HG02885 (cell line): ENCODE results near the gene FAM187B.

Source experiments
- ATAC-seq: cut with Tn5 transposase; IDR thresholded peaks from one replicate; pipeline ENCODE4 v1.9.1; 2021; ENCODE audit warnings: mild to moderate bottlenecking; ENCODE audit not compliant: unreplicated experiment, poor library complexity

The FAM187B gene

DNA sequence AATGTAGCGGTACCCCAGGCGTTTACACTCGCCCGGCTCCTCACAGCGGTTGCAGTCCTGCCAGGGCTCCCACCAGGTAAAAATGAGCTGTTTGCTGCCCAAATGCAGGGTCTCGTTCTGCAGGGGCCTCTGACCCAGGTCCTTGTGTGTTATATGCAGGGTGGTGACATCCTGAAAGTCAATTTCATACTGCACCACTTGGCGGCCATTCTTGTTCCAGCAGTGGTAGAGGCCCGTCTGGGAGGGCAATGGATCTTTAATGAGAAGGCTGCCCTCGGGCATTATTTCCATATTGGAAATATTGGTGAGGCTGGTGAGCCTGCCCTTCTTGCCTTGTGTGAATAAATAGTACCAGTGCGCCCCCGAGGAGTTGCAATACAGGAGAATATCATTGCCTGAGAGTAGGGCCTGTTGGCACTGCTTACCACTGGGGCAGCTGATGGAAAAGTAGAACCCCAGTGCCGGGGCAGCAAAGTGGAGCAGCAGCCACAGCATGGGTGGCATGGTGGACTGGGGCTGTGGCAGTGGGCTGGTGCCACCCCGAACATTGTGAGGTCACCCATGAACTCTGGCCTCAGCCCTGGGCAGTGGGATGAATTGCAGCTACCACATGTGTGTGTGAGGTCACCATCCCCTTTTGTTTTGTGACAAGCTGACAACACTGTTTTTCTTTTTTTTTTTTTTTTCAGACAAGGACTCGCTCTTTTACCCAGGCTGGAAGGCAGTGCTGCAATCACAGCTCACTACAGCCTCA is at the start of gene FAM187B:
Gene FAM187B, minus strand, starts transcription at position 563 of the 754 bp plus-strand sequence. Its CDS starts 59 bp downstream, at position 504.
- no peak for ATAC-seq

DNA sequence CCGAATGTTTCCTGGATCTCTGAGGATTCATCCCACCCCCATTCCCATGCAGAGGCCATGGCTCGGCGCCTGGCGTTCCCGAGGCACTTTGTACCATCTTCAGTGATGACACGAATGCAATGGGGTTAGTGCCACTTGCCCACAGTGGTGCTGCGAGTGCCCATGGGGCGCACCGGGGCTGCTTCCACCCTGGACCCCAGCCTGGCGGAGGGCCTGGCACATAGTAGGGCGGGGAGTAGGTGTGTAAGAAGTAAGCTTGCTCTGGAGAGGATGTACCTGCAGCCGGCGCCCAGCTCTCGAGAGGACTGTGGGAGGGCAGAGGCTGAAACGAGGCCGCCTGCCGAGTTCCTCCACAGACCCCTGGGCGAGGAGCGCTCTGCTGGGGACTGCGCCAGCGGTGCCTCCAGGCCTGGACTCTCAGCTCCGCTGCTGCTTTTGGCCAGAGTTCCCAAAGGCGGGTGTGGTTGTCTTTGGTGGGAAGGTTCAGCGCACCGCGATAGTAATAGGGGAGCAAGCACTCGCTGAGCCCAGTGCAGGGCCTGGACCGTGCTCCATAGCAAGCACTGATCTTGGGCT is 48.3 kb upstream of the FAM187B start:
- ATAC-seq = no peak

DNA sequence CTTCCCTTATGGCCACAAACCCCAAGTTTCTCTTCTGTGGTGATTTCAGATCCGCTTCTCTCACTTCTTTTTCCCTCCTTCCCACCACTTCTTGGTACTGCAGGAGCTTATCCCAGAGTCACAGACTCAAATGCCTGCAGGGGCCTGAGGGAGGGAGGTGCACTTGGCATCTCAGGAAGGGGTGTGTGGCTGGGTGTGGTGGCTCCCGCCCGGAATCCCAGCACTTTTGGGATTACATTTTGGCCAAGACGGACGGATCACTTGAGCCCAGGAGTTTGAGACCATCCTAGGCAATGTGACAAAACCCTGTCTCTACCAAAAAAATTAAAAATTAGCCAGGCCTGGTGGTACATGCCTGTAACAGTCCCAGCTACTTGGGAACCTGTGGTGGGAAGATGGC is 45.8 kb upstream of the FAM187B start:
- ATAC-seq = no peak

DNA sequence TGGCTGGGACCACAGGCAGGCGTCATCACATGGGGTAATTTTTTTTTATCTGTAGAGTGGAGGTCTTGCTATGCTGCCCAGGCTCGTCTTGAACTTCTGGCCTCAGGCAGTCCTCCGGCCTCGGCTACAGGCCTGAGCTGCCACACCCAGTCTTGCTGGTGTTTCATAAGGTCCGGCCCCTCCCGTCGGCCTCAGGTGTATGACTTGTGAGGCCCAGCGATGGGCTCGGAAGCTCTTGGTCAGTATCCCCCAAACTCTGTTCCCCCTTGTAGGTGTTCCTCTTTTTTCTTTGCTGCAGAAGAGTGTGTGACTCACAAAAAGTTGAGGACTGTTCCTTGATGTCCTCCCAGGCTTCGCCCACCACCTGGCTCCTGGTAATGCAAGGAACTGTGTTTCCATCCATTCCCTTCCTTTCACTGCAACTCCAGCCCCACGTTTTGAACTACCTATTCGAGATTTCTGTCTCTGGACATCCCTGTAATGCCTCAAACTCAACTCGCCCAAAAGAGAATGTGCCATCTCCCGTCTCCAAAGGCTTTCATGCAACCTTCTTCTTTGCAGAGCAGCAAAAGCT is 45.2 kb upstream of the FAM187B start:
- no peak for ATAC-seq

DNA sequence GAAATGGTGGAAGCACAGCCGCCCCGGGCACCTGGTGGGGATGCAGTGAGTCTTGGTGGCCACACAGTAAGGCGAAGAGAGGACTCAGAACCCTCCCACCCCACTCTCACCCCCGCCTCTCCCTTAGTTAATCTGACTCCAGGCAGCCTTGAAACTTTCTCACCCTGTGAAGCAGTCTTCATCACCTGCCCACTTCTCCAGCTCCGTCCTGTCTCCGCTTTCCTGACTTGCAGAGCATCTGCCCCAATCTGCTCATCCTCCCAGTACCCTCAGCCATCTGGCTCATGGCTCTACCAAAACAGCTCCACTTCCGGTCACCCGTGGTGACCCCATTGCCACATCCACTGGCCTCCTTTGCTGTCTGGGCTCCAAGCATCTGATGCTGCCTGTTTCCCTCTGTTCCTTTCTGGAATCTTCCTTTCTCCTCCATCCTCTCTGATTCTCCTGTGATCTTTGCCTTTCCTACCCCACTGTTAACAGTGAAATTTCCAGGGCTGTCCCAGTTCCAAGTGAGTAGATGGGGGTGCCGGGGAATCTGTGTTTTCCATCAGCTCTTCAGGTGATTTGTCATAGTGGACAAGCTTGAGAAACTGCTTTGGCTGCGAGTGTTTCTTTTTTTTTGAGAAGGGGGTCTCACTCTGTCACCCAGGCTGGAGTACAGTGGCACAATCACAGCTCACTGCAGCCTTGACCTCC is 44.6 kb upstream of the FAM187B start:
- no peak for ATAC-seq

GRCh38 chr19:35272122-35272719 is 43.7 kb upstream of the FAM187B start:
- no peak for ATAC-seq

DNA sequence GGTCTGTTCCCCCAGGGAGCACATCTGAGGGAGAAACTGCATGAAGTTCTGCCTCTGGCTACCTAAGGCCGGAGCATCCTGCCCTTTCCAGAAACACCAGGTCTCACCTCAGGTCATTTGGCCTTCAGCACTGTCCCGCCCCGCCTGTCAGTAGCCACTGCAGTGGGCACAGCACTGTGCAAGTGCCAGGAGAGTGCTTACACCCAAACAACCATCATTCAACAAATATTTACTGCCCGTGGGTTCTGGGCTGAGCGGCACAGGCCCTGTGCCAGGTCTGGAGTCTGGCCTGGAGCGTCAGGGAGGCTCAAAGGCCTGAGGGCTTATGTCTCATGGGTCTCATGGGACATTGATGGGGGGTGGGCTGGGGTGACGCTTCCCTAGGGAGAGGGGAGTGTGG is 43.0 kb upstream of the FAM187B start:
- ATAC-seq = no peak

GRCh38 chr19:35270381-35270811 is 41.9 kb upstream of the FAM187B start:
- no peak for ATAC-seq

GRCh38 chr19:35269438-35270117 is 41.0 kb upstream of the FAM187B start:
- ATAC-seq = peak; percentile 61

- ATAC-seq = peak; percentile 30
Observed at GRCh38 chr19:35268536-35269437, 40.2 kb upstream of the FAM187B start, which contains the start of gene USF2. Gene USF2, plus strand, starts transcription at chr19:35268962. Its CDS starts 140 bp downstream, at chr19:35269102.

DNA sequence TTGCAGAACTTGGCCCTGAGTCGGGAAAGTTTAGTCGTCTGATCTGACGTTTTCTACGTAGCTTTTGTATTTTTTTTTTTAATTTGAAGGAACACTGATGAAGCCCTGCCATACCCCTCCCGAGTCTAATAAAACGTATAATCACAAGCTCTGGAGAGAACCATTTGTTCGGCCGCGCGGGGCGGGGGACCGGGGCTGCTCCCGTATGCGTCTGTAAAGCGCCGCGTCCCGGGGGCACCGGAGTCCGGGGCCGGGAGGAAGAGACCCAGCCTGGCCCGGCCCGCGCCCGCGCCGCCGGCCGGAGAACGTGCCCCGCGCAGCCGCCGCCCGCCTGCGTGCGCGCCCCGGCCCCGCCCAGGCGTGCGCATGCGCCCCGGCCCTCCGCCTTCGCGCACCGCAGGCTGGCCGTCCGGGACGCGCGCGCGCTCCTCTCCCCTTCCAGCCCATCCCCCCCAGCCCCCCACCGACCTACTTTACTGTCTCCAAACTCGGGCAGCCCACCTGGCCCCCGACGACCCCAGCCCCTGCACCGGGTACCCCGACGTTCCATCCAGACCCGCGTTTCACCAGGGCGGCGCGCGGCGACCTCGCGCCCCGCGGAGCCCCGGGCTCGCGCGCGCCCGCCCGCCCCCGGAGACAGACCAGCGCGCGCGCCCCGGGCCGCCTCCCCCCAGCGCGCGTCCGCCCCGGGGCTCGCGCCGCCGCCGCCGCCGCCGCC is 39.4 kb upstream of the FAM187B start:
- peak; percentile 50 for ATAC-seq

DNA sequence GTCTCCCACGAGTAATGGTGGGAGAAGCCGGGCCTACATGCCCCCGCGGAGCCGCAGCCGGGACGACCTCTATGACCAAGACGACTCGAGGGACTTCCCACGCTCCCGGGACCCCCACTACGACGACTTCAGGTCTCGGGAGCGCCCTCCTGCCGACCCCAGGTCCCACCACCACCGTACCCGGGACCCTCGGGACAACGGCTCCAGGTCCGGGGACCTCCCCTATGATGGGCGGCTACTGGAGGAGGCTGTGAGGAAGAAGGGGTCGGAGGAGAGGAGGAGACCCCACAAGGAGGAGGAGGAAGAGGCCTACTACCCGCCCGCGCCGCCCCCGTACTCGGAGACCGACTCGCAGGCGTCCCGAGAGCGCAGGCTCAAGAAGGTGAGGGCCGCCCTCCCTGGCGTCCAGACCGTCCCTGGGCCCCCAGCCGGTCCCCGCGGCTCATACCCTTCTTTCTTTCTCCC is 38.8 kb upstream of the FAM187B start:
- ATAC-seq = no peak

- ATAC-seq = no peak
Observed at GRCh38 chr19:35266520-35267352, 38.2 kb upstream of the FAM187B start.

DNA sequence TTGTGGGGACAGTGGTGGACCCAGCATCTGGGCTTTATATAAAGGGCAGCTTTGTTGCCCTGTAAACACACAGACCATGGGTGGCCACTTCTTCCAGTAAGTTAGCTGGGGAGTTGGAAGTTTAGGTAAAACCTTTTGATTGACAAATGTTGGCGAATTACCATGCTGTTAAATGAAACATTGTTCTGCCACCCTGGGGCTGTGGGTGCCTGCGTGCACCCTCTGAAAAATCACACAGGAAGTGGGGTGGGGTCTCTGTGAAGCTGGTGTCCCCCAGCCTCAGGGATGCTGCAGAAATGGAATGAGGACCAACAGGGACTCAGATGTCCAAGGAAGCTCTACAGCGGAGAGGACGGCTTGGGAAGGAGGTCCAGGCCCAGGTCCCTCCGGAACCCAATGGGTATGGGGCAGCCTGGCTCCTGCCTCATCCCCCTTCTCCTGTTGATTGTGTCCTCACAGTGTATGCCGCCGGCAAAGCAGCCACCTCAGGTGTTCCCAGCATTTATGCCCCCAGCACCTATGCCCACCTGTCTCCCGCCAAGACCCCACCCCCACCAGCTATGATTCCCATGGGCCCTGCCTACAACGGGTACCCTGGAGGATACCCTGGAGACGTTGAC is 37.5 kb upstream of the FAM187B start:
- ATAC-seq = no peak

DNA sequence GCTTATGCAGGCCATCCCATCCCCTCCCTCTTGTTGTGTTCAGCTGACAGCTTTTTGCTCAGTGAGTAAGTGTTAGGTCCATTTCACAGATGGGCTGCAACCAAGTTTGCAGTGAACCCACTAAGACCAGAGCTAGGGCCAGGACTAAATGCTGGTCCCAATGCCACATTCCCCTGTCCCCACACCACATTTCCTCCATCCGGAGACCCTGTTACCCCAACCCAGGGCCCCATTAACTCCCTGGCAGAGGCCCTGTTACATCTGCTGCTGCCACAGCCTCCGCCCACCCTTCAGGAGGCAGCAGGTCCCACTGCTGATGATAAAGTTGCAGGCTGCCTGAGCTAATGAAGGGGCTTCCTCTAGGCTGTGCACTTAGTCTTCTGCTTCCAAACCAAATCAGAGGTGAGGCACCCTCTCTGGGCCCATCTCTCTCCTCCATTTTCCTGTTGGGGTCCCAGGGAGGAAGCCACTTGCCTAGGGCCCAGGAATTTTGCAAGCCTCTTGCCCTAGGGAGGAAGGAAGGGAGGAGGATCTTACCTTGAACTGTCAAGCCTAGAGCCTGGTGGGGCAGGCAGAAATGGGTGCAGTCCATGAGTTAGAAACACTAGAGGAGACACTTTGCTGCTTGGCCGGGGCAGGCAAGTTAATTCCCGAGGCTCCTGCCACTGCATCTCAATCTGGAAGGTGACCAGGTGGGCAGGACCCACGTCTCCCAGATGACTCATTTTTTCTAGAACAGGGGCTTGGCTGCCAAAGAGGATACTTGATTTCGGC is 36.8 kb upstream of the FAM187B start:
- no peak for ATAC-seq
